Neural cell (in vitro differentiated cells): ENCODE results near the gene NRN1L.

Source experiments
- CTCF ChIP-seq: fragments of 450-650 bp; IDR thresholded peaks from 2 replicates; pipeline ENCODE4 v1.5.1; 2014; ENCODE audit warnings: antibody characterized with exemption, mild to moderate bottlenecking, moderate library complexity; ENCODE audit not compliant: poor library complexity, severe bottlenecking
- REST ChIP-seq: IDR thresholded peaks from 2 replicates; pipeline ENCODE4 v1.6.1; 2012; ENCODE audit warnings: borderline replicate concordance

GRCh38 chr16:67915831-67916723 is 31.4 kb downstream of the NRN1L start:
- no peak for TF ChIP-seq CTCF
- no peak for TF ChIP-seq REST
